ENCODE data around the gene SHC4.

DNA sequence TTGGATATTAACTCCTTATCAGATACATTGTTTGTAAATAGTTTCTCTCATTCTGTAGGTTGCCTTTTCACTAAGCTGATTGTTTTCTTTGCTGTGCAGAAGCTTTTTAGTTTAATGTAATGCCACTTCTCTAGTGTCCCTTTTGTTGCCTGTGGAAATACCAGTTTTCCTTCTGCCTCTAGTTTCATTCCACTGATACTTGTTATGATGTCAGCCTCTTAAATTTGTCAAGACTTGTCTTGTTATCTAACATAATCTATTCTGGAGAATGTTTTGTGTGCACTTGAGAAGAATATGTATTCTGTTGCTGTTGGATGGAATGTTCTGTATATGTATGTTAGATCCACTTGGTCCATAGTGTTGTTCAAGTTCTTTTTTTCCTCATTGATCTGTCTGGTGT is 134.8 kb downstream of the SHC4 start:
- TF ChIP-seq TAF1 (IDR thresholded peaks at IDR 0.05; ENCODE audit: borderline replicate concordance, low read depth, low read length) = no peak
- TF ChIP-seq EP300 (IDR thresholded peaks at IDR 0.05; ENCODE audit: borderline replicate concordance in 1 of 2, low read depth in 1 of 2, low read length in 1 of 2) = no peak
- TF ChIP-seq, protein P1, sequence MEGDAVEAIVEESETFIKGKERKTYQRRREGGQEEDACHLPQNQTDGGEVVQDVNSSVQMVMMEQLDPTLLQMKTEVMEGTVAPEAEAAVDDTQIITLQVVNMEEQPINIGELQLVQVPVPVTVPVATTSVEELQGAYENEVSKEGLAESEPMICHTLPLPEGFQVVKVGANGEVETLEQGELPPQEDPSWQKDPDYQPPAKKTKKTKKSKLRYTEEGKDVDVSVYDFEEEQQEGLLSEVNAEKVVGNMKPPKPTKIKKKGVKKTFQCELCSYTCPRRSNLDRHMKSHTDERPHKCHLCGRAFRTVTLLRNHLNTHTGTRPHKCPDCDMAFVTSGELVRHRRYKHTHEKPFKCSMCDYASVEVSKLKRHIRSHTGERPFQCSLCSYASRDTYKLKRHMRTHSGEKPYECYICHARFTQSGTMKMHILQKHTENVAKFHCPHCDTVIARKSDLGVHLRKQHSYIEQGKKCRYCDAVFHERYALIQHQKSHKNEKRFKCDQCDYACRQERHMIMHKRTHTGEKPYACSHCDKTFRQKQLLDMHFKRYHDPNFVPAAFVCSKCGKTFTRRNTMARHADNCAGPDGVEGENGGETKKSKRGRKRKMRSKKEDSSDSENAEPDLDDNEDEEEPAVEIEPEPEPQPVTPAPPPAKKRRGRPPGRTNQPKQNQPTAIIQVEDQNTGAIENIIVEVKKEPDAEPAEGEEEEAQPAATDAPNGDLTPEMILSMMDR (IDR thresholded peaks at IDR 0.05) = no peak
- TF ChIP-seq YY1 (IDR thresholded peaks at IDR 0.05; ENCODE audit: low read depth) = no peak
- TF ChIP-seq, protein P2, sequence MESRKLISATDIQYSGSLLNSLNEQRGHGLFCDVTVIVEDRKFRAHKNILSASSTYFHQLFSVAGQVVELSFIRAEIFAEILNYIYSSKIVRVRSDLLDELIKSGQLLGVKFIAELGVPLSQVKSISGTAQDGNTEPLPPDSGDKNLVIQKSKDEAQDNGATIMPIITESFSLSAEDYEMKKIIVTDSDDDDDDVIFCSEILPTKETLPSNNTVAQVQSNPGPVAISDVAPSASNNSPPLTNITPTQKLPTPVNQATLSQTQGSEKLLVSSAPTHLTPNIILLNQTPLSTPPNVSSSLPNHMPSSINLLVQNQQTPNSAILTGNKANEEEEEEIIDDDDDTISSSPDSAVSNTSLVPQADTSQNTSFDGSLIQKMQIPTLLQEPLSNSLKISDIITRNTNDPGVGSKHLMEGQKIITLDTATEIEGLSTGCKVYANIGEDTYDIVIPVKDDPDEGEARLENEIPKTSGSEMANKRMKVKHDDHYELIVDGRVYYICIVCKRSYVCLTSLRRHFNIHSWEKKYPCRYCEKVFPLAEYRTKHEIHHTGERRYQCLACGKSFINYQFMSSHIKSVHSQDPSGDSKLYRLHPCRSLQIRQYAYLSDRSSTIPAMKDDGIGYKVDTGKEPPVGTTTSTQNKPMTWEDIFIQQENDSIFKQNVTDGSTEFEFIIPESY (IDR thresholded peaks at IDR 0.05; ENCODE audit: borderline replicate concordance, low read depth) = no peak
- no peak for TF ChIP-seq POLR2AphosphoS5 (IDR thresholded peaks at IDR 0.05; ENCODE audit: low read depth, low read length)
- no peak for TF ChIP-seq GATA2 (CRISPR knock-in tag; IDR thresholded peaks at IDR 0.05)
- TF ChIP-seq RXRA (IDR thresholded peaks at IDR 0.05; ENCODE audit: borderline replicate concordance, low read depth) = no peak
- TF ChIP-seq EZH2phosphoT487 (IDR thresholded peaks at IDR 0.05; ENCODE audit: borderline replicate concordance, low read depth) = no peak
- no peak for TF ChIP-seq GABPA (IDR thresholded peaks at IDR 0.05; ENCODE audit: low read depth)
- no peak for TF ChIP-seq TEAD4 (IDR thresholded peaks at IDR 0.05; ENCODE audit: borderline replicate concordance, insufficient read depth)
- TF ChIP-seq RAD21 (IDR thresholded peaks at IDR 0.05; ENCODE audit: low read length) = no peak
- no peak for TF ChIP-seq SIN3A (IDR thresholded peaks at IDR 0.05; ENCODE audit: borderline replicate concordance, low read depth, low read length)
